ENCODE data around the gene RAB8B. TPM values are rescaled to one million over a fixed set of nuclear protein-coding genes. Genes with fewer than 3 reads are reported as not detected.

The RAB8B gene
- total RNA-seq, 1 experiment from 2014 or later: 14.2 TPM

- no peak for DNase-seq
- Histone ChIP-seq H3K4me3 (ENCODE audit: low read length) (no peak overlapping the region), H3K9me3 (ENCODE audit: low read length) (no peaks in the 10 kb centered on the region), H4K20me1 (ENCODE audit: insufficient read depth, low read depth, low read length) (no peaks in the 10 kb centered on the region; the same call in 1 of the 2 replicates), H3K9ac (ENCODE audit: low read length) (no peak overlapping the region), H3K9me2 (replicated peaks; ENCODE audit: insufficient read depth, low read length) (no peaks in the 10 kb centered on the region), H3K27ac (ENCODE audit: low read length) (no peak overlapping the region), H3K4me1 (ENCODE audit: low read length) (peaks cover 17% of the 10 kb centered on the region), H2AFZ (ENCODE audit: low read length) (no peak overlapping the region), H3K4me2 (ENCODE audit: low read depth, low read length, poor library complexity, severe bottlenecking) (no peak overlapping the region), H3K27me3 (ENCODE audit: low read length) (no peaks in the 10 kb centered on the region), H3K79me2 (ENCODE audit: low read length) (no peaks in the 10 kb centered on the region), H3K36me3 (ENCODE audit: insufficient read depth, low read length) (no peaks in the 10 kb centered on the region)
Measured at GRCh38 chr15:63240109-63240508, 50.7 kb downstream of the RAB8B start.

GRCh38 chr15:63241316-63241715, 51.9 kb downstream of the RAB8B start:
- no peak overlapping the region for H3K4me2 ChIP-seq (ENCODE audit: low read depth, low read length, poor library complexity, severe bottlenecking)
- no peaks in the 10 kb centered on the region for H3K36me3 ChIP-seq (ENCODE audit: insufficient read depth, low read length)
- no peak overlapping the region for H3K4me3 ChIP-seq (ENCODE audit: low read length)
- no peaks in the 10 kb centered on the region; the same call in 1 of the 2 replicates for H4K20me1 ChIP-seq (ENCODE audit: insufficient read depth, low read depth, low read length)
- no peak overlapping the region for H3K27ac ChIP-seq (ENCODE audit: low read length)
- H3K27me3 ChIP-seq (ENCODE audit: low read length): no peaks in the 10 kb centered on the region
- no peaks in the 10 kb centered on the region for H3K79me2 ChIP-seq (ENCODE audit: low read length)
- peaks cover 17% of the 10 kb centered on the region for H3K4me1 ChIP-seq (ENCODE audit: low read length)
- H2AFZ ChIP-seq (ENCODE audit: low read length): no peak overlapping the region
- H3K9me3 ChIP-seq (ENCODE audit: low read length): no peaks in the 10 kb centered on the region
- peak; percentile 29 for DNase-seq
- no peaks in the 10 kb centered on the region for H3K9me2 ChIP-seq (replicated peaks; ENCODE audit: insufficient read depth, low read length)
- H3K9ac ChIP-seq (ENCODE audit: low read length): no peak overlapping the region

DNA sequence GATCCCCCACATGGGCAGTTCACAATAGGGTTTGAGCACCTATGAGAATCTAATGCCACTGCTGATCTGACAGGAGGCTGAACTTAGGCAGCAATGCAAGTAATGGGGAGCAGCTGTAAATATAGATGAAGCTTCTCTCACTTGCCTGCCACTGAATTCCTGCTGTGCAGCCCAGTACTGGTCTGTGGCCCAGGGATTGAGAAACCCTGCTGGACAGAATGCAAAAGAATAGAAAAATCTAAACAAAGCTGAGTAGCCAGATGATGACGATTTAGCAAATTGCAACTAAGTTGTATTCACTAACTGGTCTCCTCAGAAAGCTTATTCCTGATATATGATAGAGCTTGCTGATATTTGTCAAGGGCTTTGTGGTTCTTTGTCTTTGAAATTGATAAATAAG, 53.7 kb downstream of the RAB8B start:
- Histone ChIP-seq H3K9me2 (replicated peaks; ENCODE audit: insufficient read depth, low read length) (no peaks in the 10 kb centered on the region), H3K27me3 (ENCODE audit: low read length) (no peaks in the 10 kb centered on the region), H3K4me3 (ENCODE audit: low read length) (no peak overlapping the region), H3K9me3 (ENCODE audit: low read length) (no peaks in the 10 kb centered on the region), H3K4me1 (ENCODE audit: low read length) (peaks cover 15% of the 10 kb centered on the region), H3K4me2 (ENCODE audit: low read depth, low read length, poor library complexity, severe bottlenecking) (no peak overlapping the region), H3K9ac (ENCODE audit: low read length) (no peak overlapping the region), H3K36me3 (ENCODE audit: insufficient read depth, low read length) (no peaks in the 10 kb centered on the region), H3K27ac (ENCODE audit: low read length) (no peak overlapping the region), H3K79me2 (ENCODE audit: low read length) (no peaks in the 10 kb centered on the region), H2AFZ (ENCODE audit: low read length) (no peak overlapping the region), H4K20me1 (ENCODE audit: insufficient read depth, low read depth, low read length) (no peaks in the 10 kb centered on the region)
- no peak for DNase-seq

DNA sequence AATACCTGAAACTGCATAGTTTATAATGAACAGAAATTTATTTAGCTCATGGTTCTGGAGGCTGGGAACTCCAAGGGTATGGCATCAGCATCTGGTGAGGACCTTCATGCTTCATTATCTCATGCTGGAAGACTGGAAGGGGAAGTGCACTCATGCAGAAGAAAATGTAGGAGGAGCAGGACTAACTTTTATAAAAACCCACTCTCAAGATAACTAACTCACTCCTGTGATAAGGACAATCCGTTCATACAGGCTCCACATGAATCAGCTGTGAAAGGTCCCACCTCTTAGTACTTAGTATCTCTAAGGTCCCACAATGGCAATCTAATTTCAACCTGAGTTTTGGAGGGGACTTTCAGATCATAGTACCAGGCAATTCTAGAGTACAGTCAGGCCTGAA, 54.4 kb downstream of the RAB8B start:
- Histone ChIP-seq H3K9me3 (ENCODE audit: low read length) (no peaks in the 10 kb centered on the region), H3K79me2 (ENCODE audit: low read length) (no peaks in the 10 kb centered on the region), H4K20me1 (ENCODE audit: insufficient read depth, low read depth, low read length) (no peaks in the 10 kb centered on the region), H3K9me2 (replicated peaks; ENCODE audit: insufficient read depth, low read length) (no peaks in the 10 kb centered on the region), H3K4me2 (ENCODE audit: low read depth, low read length, poor library complexity, severe bottlenecking) (no peak overlapping the region), H2AFZ (ENCODE audit: low read length) (no peak overlapping the region), H3K27me3 (ENCODE audit: low read length) (no peaks in the 10 kb centered on the region), H3K4me3 (ENCODE audit: low read length) (no peak overlapping the region), H3K27ac (ENCODE audit: low read length) (no peak overlapping the region), H3K9ac (ENCODE audit: low read length) (no peak overlapping the region), H3K4me1 (ENCODE audit: low read length) (peaks cover 13% of the 10 kb centered on the region), H3K36me3 (ENCODE audit: insufficient read depth, low read length) (no peaks in the 10 kb centered on the region)
- no peak for DNase-seq

GRCh38 chr15:63244399-63244798, 55.0 kb downstream of the RAB8B start:
- Histone ChIP-seq H3K9ac (ENCODE audit: low read length) (no peak overlapping the region), H3K36me3 (ENCODE audit: insufficient read depth, low read length) (no peaks in the 10 kb centered on the region), H3K9me3 (ENCODE audit: low read length) (no peaks in the 10 kb centered on the region), H3K27ac (ENCODE audit: low read length) (no peak overlapping the region), H4K20me1 (ENCODE audit: insufficient read depth, low read depth, low read length) (no peaks in the 10 kb centered on the region), H2AFZ (ENCODE audit: low read length) (no peak overlapping the region), H3K4me1 (ENCODE audit: low read length) (peaks cover 11% of the 10 kb centered on the region), H3K4me2 (ENCODE audit: low read depth, low read length, poor library complexity, severe bottlenecking) (no peak overlapping the region), H3K9me2 (replicated peaks; ENCODE audit: insufficient read depth, low read length) (no peaks in the 10 kb centered on the region), H3K79me2 (ENCODE audit: low read length) (no peaks in the 10 kb centered on the region), H3K4me3 (ENCODE audit: low read length) (no peak overlapping the region), H3K27me3 (ENCODE audit: low read length) (no peaks in the 10 kb centered on the region)
- no peak for DNase-seq

- Histone ChIP-seq H3K79me2 (ENCODE audit: low read length) (no peaks in the 10 kb centered on the region), H3K27ac (ENCODE audit: low read length) (no peak overlapping the region), H3K36me3 (ENCODE audit: insufficient read depth, low read length) (no peaks in the 10 kb centered on the region), H2AFZ (ENCODE audit: low read length) (no peak overlapping the region), H3K4me1 (ENCODE audit: low read length) (peaks cover 11% of the 10 kb centered on the region), H3K27me3 (ENCODE audit: low read length) (no peaks in the 10 kb centered on the region), H3K9me2 (replicated peaks; ENCODE audit: insufficient read depth, low read length) (no peaks in the 10 kb centered on the region), H3K4me3 (ENCODE audit: low read length) (no peak overlapping the region), H3K4me2 (ENCODE audit: low read depth, low read length, poor library complexity, severe bottlenecking) (no peak overlapping the region), H3K9ac (ENCODE audit: low read length) (no peak overlapping the region), H3K9me3 (ENCODE audit: low read length) (no peaks in the 10 kb centered on the region), H4K20me1 (ENCODE audit: insufficient read depth, low read depth, low read length) (no peaks in the 10 kb centered on the region)
- no peak for DNase-seq
Measured at GRCh38 chr15:63244976-63245645, 55.7 kb downstream of the RAB8B start.

DNA sequence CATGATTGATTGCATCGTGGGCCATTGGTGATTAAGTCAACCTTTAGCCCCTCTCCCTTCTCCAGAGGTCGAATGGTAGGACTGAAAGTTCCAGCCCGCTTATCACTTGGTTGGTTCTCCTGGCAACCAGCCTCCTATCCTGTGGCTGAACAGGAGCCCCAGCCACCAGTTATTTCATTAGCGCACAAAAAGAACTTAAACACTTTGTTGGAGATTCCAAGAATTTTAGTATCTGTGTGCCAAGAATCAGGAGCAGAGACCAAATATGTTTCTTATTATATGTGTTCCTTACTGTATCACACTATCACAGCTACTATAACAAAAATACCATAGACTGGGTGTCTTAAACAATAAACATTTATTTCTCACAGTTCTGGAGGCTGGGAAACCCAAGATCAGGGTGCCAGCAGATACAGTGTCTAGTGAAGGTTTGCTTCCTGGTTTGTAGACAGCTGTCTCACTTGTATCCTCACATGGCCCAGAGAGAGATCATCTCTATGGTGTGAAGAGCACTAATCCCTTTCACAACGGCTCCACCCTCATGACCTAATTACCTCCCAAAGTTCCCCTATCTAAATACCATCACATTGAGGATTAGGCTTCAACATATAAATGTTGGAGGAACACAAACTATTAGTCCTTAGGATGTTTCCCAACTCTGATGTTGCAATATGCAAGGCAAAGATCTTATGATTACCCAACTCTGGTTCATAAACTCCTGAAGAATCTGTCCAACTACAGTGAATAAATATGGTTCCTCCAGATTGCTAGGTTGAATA, 57.5 kb downstream of the RAB8B start:
- Histone ChIP-seq H3K4me3 (ENCODE audit: low read length) (no peak overlapping the region), H3K27ac (ENCODE audit: low read length) (no peak overlapping the region), H2AFZ (ENCODE audit: low read length) (no peak overlapping the region), H3K9me2 (replicated peaks; ENCODE audit: insufficient read depth, low read length) (no peaks in the 10 kb centered on the region), H3K27me3 (ENCODE audit: low read length) (no peaks in the 10 kb centered on the region), H4K20me1 (ENCODE audit: insufficient read depth, low read depth, low read length) (no peaks in the 10 kb centered on the region), H3K4me2 (ENCODE audit: low read depth, low read length, poor library complexity, severe bottlenecking) (no peak overlapping the region), H3K9me3 (ENCODE audit: low read length) (no peaks in the 10 kb centered on the region), H3K79me2 (ENCODE audit: low read length) (no peaks in the 10 kb centered on the region), H3K36me3 (ENCODE audit: insufficient read depth, low read length) (no peaks in the 10 kb centered on the region), H3K4me1 (ENCODE audit: low read length) (peaks cover 11% of the 10 kb centered on the region), H3K9ac (ENCODE audit: low read length) (no peak overlapping the region)
- DNase-seq: peak; percentile 16

- H2AFZ ChIP-seq (ENCODE audit: low read length): no peak overlapping the region
- no peaks in the 10 kb centered on the region for H3K79me2 ChIP-seq (ENCODE audit: low read length)
- H3K27me3 ChIP-seq (ENCODE audit: low read length): no peaks in the 10 kb centered on the region
- no peak overlapping the region for H3K27ac ChIP-seq (ENCODE audit: low read length)
- H3K9ac ChIP-seq (ENCODE audit: low read length): no peak overlapping the region
- H3K9me2 ChIP-seq (replicated peaks; ENCODE audit: insufficient read depth, low read length): no peaks in the 10 kb centered on the region
- peaks cover 4% of the 10 kb centered on the region for H3K4me1 ChIP-seq (ENCODE audit: low read length)
- no peaks in the 10 kb centered on the region for H3K9me3 ChIP-seq (ENCODE audit: low read length)
- H4K20me1 ChIP-seq (ENCODE audit: insufficient read depth, low read depth, low read length): no peaks in the 10 kb centered on the region
- H3K36me3 ChIP-seq (ENCODE audit: insufficient read depth, low read length): no peaks in the 10 kb centered on the region
- no peak overlapping the region for H3K4me2 ChIP-seq (ENCODE audit: low read depth, low read length, poor library complexity, severe bottlenecking)
- no peak for DNase-seq
- no peak overlapping the region for H3K4me3 ChIP-seq (ENCODE audit: low read length)
Measured at GRCh38 chr15:63250312-63250965, 61.0 kb downstream of the RAB8B start.

All from Karpas-422 (cell line).